Sigmoid colon (tissue), 7 donors: ENCODE data around the gene DDX59. TPM values are rescaled to one million over a fixed set of nuclear protein-coding genes. Genes with fewer than 3 reads are reported as not detected.

Experiments
- DNase-seq: peaks from one replicate; pipeline ENCODE4 v3.0.0-alpha.2; 2019
- H3K27ac ChIP-seq, 4 donors: fragments of 200-600 bp; sonication (generic); one replicate each; pipeline ENCODE4 v1.5.1; 2016 to 2019; ENCODE audit warnings: mild to moderate bottlenecking in 1 of 4
- H3K27me3 ChIP-seq, 3 donors: fragments of 200-600 bp; sonication (generic); one replicate each; pipeline ENCODE4 v1.5.1; 2019; ENCODE audit warnings: mild to moderate bottlenecking in 1 of 3
- H3K36me3 ChIP-seq, 4 donors: fragments of 200-600 bp; sonication (generic); one replicate each; pipeline ENCODE4 v1.5.1; 2016 to 2019
- H3K4me1 ChIP-seq, 4 donors: fragments of 200-600 bp; sonication (generic); one replicate each; pipeline ENCODE4 v1.5.1; 2017 to 2019
- H3K4me3 ChIP-seq, 4 donors: fragments of 200-600 bp; sonication (generic); one replicate each; pipeline ENCODE4 v1.5.1; 2017 to 2019; ENCODE audit warnings: mild to moderate bottlenecking in 2 of 4, moderate library complexity in 1 of 4
- H3K9me3 ChIP-seq, 4 donors: fragments of 200-600 bp in 3 of 4; sonication (generic) in 3 of 4; one replicate each; pipeline versions ENCODE4 v1.5.1 to v1.6.1; 2013 to 2019
- CTCF ChIP-seq, 4 experiments: fragments of 450-650 bp in 3 of 4; fragments of 200-600 bp in 1 of 4; IDR thresholded peaks; one replicate each; pipeline ENCODE4 v1.5.1; 2016 to 2019; ENCODE audit warnings: antibody characterized with exemption in 4 of 4, mild to moderate bottlenecking in 3 of 4, moderate library complexity in 2 of 4
- EP300 ChIP-seq, 4 donors: sonication (generic); formaldehyde crosslinking; IDR thresholded peaks; one replicate each; pipeline ENCODE4 v1.6.1; 2017; ENCODE audit warnings: antibody characterized with exemption in 4 of 4
- POLR2A ChIP-seq, 2 donors: fragments of 450-650 bp; IDR thresholded peaks; one replicate each; pipeline ENCODE4 v1.6.1; 2016; ENCODE audit warnings: antibody characterized with exemption in 2 of 2, mild to moderate bottlenecking in 2 of 2, moderate library complexity in 2 of 2
- POLR2AphosphoS5 ChIP-seq, 4 donors: sonication (generic); formaldehyde crosslinking; IDR thresholded peaks; one replicate each; pipeline ENCODE4 v1.6.1; 2017; ENCODE audit warnings: antibody characterized with exemption in 4 of 4
- WGBS, 2 donors: extraction: QIAGEN DNeasy Blood & Tissue Kit; methylation state at CpG; one replicate each; pipeline ENCODE4 v1.1.7; 2013; 5-methylcytosine and 5-hydroxymethylcytosine counted together
- intact Hi-C: fragments of 100-400 bp; cut with DNase I; formaldehyde crosslinking; loops from one replicate; pipeline ENCODE4 v1.15.1; 2023
- polyA plus RNA-seq, 3 donors: library from polyadenylated mRNA; stranded (reverse); fragments of 200-250 nt; gene quantifications; one replicate each; pipeline ENCODE4 v1.2.3, GENCODE V29; 2013
- total RNA-seq, 4 donors: library from RNA; depleted of rRNA; stranded (reverse); fragments of >200 nt; gene quantifications; one replicate each; pipeline ENCODE4 v1.1.0, GENCODE V29; 2016
- donor health status: healthy with polysubstance abuse.
- donor health status: Bipolar disorder and iron deficiency.
- donor health status: healthy.

DDX59 gene
- total and polyA plus RNA-seq, 7 donors, result 12.4 to 29.6 (median 26.8) TPM

- Histone ChIP-seq H3K4me1 (no peaks in the 10 kb centered on the region), H3K4me3 (no peak overlapping the region), H3K9me3 (no peaks in the 10 kb centered on the region), H3K27me3 (no peaks in the 10 kb centered on the region), H3K36me3 (no peaks in the 10 kb centered on the region), H3K27ac (no peak overlapping the region)
- DNase-seq, result no peak
- TF ChIP-seq POLR2A (IDR thresholded peaks at IDR 0.05) (no peak), POLR2AphosphoS5 (IDR thresholded peaks at IDR 0.05) (no peak), EP300 (IDR thresholded peaks at IDR 0.05) (no peak), CTCF (IDR thresholded peaks at IDR 0.05) (no peak)
- intact Hi-C loops, result no loop called here
These were observed 38.5 kb upstream of the DDX59 start for GRCh38 chr1:200708161-200708560.

- Histone ChIP-seq H3K4me3 (no peak overlapping the region), H3K9me3 (no peaks in the 10 kb centered on the region), H3K27me3 (no peaks in the 10 kb centered on the region), H3K36me3 (no peaks in the 10 kb centered on the region), H3K27ac (no peak overlapping the region), H3K4me1 (no peaks in the 10 kb centered on the region)
- DNase-seq, result no peak
- intact Hi-C loops, result no loop called here
- 91 to 94% methylated on average over 5 of the region's 5 CpGs for WGBS, 2 donors
- TF ChIP-seq POLR2A (IDR thresholded peaks at IDR 0.05) (no peak), CTCF (IDR thresholded peaks at IDR 0.05) (no peak), EP300 (IDR thresholded peaks at IDR 0.05) (no peak), POLR2AphosphoS5 (IDR thresholded peaks at IDR 0.05) (no peak)
These were observed 37.4 kb upstream of the DDX59 start for GRCh38 chr1:200707116-200707515.

GRCh38 chr1:200706111-200706814, 36.6 kb upstream of the DDX59 start:
- 78 to 80% methylated on average over 4 of the region's 4 CpGs for WGBS, 2 donors
- intact Hi-C loops, result no loop called here

GRCh38 chr1:200704986-200705500, 35.3 kb upstream of the DDX59 start:
- intact Hi-C loops, result no loop called here
- Histone ChIP-seq H3K27me3 (no peaks in the 10 kb centered on the region), H3K27ac (no peak overlapping the region), H3K36me3 (no peaks in the 10 kb centered on the region), H3K4me1 (no peaks in the 10 kb centered on the region), H3K4me3 (no peak overlapping the region), H3K9me3 (no peaks in the 10 kb centered on the region)
- WGBS, 2 donors, result 83 to 92% methylated on average over 3 of the region's 3 CpGs
- TF ChIP-seq EP300 (IDR thresholded peaks at IDR 0.05) (no peak), POLR2AphosphoS5 (IDR thresholded peaks at IDR 0.05) (no peak), POLR2A (IDR thresholded peaks at IDR 0.05) (no peak), CTCF (IDR thresholded peaks at IDR 0.05) (no peak)
- no peak for DNase-seq

More at GRCh38 chr1:200706111-200706814, 36.6 kb upstream of the DDX59 start:
- H3K27ac ChIP-seq, result no peak overlapping the region
- no peak overlapping the region for H3K4me3 ChIP-seq
- TF ChIP-seq EP300 (IDR thresholded peaks at IDR 0.05), result no peak
- TF ChIP-seq CTCF (IDR thresholded peaks at IDR 0.05), result no peak
- no peaks in the 10 kb centered on the region for H3K27me3 ChIP-seq
- DNase-seq, result no peak
- H3K9me3 ChIP-seq, result no peaks in the 10 kb centered on the region
- no peaks in the 10 kb centered on the region for H3K36me3 ChIP-seq
- no peaks in the 10 kb centered on the region for H3K4me1 ChIP-seq

- H3K36me3 ChIP-seq, result no peaks in the 10 kb centered on the region
- no peak overlapping the region for H3K4me3 ChIP-seq
- 57 to 90% methylated on average over 1 of the region's 1 CpG for WGBS, 2 donors
- no peaks in the 10 kb centered on the region for H3K27me3 ChIP-seq
- H3K4me1 ChIP-seq, result no peaks in the 10 kb centered on the region
- no peaks in the 10 kb centered on the region for H3K9me3 ChIP-seq
- TF ChIP-seq POLR2AphosphoS5 (IDR thresholded peaks at IDR 0.05), result no peak
- no peak for TF ChIP-seq POLR2A (IDR thresholded peaks at IDR 0.05)
- no peak overlapping the region for H3K27ac ChIP-seq
- DNase-seq, result no peak
- intact Hi-C loops, result no loop called here
These were observed 30.2 kb upstream of the DDX59 start for GRCh38 chr1:200699871-200700270.
